Measurements from ENCODE around the gene TAS2R8. TPM values are rescaled to one million over a fixed set of nuclear protein-coding genes. Genes with fewer than 3 reads are reported as not detected.

Gene TAS2R8
- not detected for polyA plus RNA-seq (2013, experiment 1 of 2)
- polyA plus RNA-seq (2013, experiment 2 of 2) = not detected

- H3K4me3 ChIP-seq (ENCODE audit: low read length in 2 of 2) = no peak within 1 kb of the TSS
- H3K4ac ChIP-seq (ENCODE audit: low read length) = no peak within 1 kb of the TSS
- no peak within 1 kb of the TSS for H2AFZ ChIP-seq (ENCODE audit: low read length)
- no peak within 1 kb of the TSS for H2AK5ac ChIP-seq (ENCODE audit: low read depth, low read length)
- H3K18ac ChIP-seq (ENCODE audit: low read length) = no peak within 1 kb of the TSS
- no peak within 1 kb of the TSS for H3K27ac ChIP-seq (replicated peaks; ENCODE audit: low read length)
- no peak within 1 kb of the TSS for H3K23ac ChIP-seq (ENCODE audit: low read depth, low read length, poor library complexity)
- no peak within 1 kb of the TSS for H2BK5ac ChIP-seq (ENCODE audit: low read length)
- H4K91ac ChIP-seq (ENCODE audit: low read depth, low read length, poor library complexity) = no peak within 1 kb of the TSS
- no peaks in the 10 kb centered on the region for H3K9me3 ChIP-seq (replicated peaks in 1 of 2; ENCODE audit: control insufficient read depth in 2 of 2, insufficient read depth in 1 of 2, low read depth in 1 of 2, low read length in 2 of 2)
- H3K14ac ChIP-seq (ENCODE audit: low read length) = no peak within 1 kb of the TSS
- H2BK12ac ChIP-seq (ENCODE audit: low read length) = no peak within 1 kb of the TSS
- no peak within 1 kb of the TSS for H2BK15ac ChIP-seq (ENCODE audit: low read length)
- H4K8ac ChIP-seq (ENCODE audit: low read depth, low read length) = no peak within 1 kb of the TSS
- peaks cover 4 to 6% of the 10 kb centered on the region in 2 donors for H3K4me1 ChIP-seq (ENCODE audit: control insufficient read depth in 2 of 2, insufficient read depth in 1 of 2, low read depth in 1 of 2, low read length in 2 of 2)
- no peaks in the 10 kb centered on the region for H3K27me3 ChIP-seq (ENCODE audit: control insufficient read depth in 3 of 3, insufficient read depth in 3 of 3, low read depth in 1 of 3, low read length in 3 of 3)
- no peak for DNase-seq (ENCODE audit: low spot score)
- H2BK120ac ChIP-seq (ENCODE audit: low read depth, low read length) = no peak within 1 kb of the TSS
- no peak within 1 kb of the TSS for H3K4me2 ChIP-seq (ENCODE audit: insufficient read depth, low read length, poor library complexity, severe bottlenecking)
- H3K79me1 ChIP-seq (ENCODE audit: low read depth, low read length) = no peaks in the 10 kb centered on the region
- H3K36me3 ChIP-seq (replicated peaks in 1 of 2; ENCODE audit: control insufficient read depth in 2 of 2, insufficient read depth in 2 of 2, low read length in 2 of 2) = no peaks in the 10 kb centered on the region
- H3K9ac ChIP-seq (ENCODE audit: low read depth, low read length, poor library complexity) = no peak within 1 kb of the TSS
- WGBS, 2 donors (ENCODE audit: extremely low coverage in 2 of 2, insufficient read length in 2 of 2, insufficient replicate concordance in 1 of 2) = no CpG with 5 or more reads among the region's 1 CpG
These were observed at the start of gene TAS2R8 for GRCh38 chr12:10807186-10807585. TAS2R8 (minus strand) TSS chr12:10807286; CDS start chr12:10806980, 306 bp downstream.

GRCh38 chr12:10855807-10856206 is 48.7 kb upstream of the TAS2R8 start:
- no peak overlapping the region for H3K18ac ChIP-seq (ENCODE audit: low read length)
- H3K4me2 ChIP-seq (ENCODE audit: insufficient read depth, low read length, poor library complexity, severe bottlenecking) = no peak overlapping the region
- no peak overlapping the region for H3K4ac ChIP-seq (ENCODE audit: low read length)
- H2BK15ac ChIP-seq (ENCODE audit: low read length) = no peak overlapping the region
- H3K14ac ChIP-seq (ENCODE audit: low read length) = no peak overlapping the region
- H3K79me1 ChIP-seq (ENCODE audit: low read depth, low read length) = no peaks in the 10 kb centered on the region
- no peaks in the 10 kb centered on the region for H3K27me3 ChIP-seq (ENCODE audit: control insufficient read depth in 3 of 3, insufficient read depth in 3 of 3, low read depth in 1 of 3, low read length in 3 of 3)
- H3K4me3 ChIP-seq (ENCODE audit: low read length in 2 of 2) = peak overlapping the region in 1 of 2 donors; percentile 25
- no peak overlapping the region for H4K91ac ChIP-seq (ENCODE audit: low read depth, low read length, poor library complexity)
- no peak overlapping the region for H2BK5ac ChIP-seq (ENCODE audit: low read length)
- no CpG with 5 or more reads among the region's 2 CpGs for WGBS, 2 donors (ENCODE audit: extremely low coverage in 2 of 2, insufficient read length in 2 of 2, insufficient replicate concordance in 1 of 2)
- no peak overlapping the region for H3K9ac ChIP-seq (ENCODE audit: low read depth, low read length, poor library complexity)
- H2AFZ ChIP-seq (ENCODE audit: low read length) = no peak overlapping the region
- H3K4me1 ChIP-seq (ENCODE audit: control insufficient read depth in 2 of 2, insufficient read depth in 1 of 2, low read depth in 1 of 2, low read length in 2 of 2) = no peaks in the 10 kb centered on the region
- H4K8ac ChIP-seq (ENCODE audit: low read depth, low read length) = no peak overlapping the region
- no peak overlapping the region for H2AK5ac ChIP-seq (ENCODE audit: low read depth, low read length)
- no peak overlapping the region for H3K27ac ChIP-seq (replicated peaks; ENCODE audit: low read length)
- peaks cover 11 to 37% of the 10 kb centered on the region in 2 donors for H3K9me3 ChIP-seq (replicated peaks in 1 of 2; ENCODE audit: control insufficient read depth in 2 of 2, insufficient read depth in 1 of 2, low read depth in 1 of 2, low read length in 2 of 2)
- no peak for DNase-seq (ENCODE audit: low spot score)
- H3K23ac ChIP-seq (ENCODE audit: low read depth, low read length, poor library complexity) = no peak overlapping the region
- no peak overlapping the region for H2BK120ac ChIP-seq (ENCODE audit: low read depth, low read length)
- no peak overlapping the region for H2BK12ac ChIP-seq (ENCODE audit: low read length)
- peaks cover 2 to 21% of the 10 kb centered on the region in 2 donors for H3K36me3 ChIP-seq (replicated peaks in 1 of 2; ENCODE audit: control insufficient read depth in 2 of 2, insufficient read depth in 2 of 2, low read length in 2 of 2)

- peaks cover 11 to 32% of the 10 kb centered on the region in 2 donors for H3K9me3 ChIP-seq (replicated peaks in 1 of 2; ENCODE audit: control insufficient read depth in 2 of 2, insufficient read depth in 1 of 2, low read depth in 1 of 2, low read length in 2 of 2)
- no peaks in the 10 kb centered on the region for H3K27me3 ChIP-seq (ENCODE audit: control insufficient read depth in 3 of 3, insufficient read depth in 3 of 3, low read depth in 1 of 3, low read length in 3 of 3)
- H4K91ac ChIP-seq (ENCODE audit: low read depth, low read length, poor library complexity) = no peak overlapping the region
- H3K4me2 ChIP-seq (ENCODE audit: insufficient read depth, low read length, poor library complexity, severe bottlenecking) = no peak overlapping the region
- H2BK5ac ChIP-seq (ENCODE audit: low read length) = no peak overlapping the region
- H3K27ac ChIP-seq (replicated peaks; ENCODE audit: low read length) = no peak overlapping the region
- no peak overlapping the region for H2AK5ac ChIP-seq (ENCODE audit: low read depth, low read length)
- no peak overlapping the region for H2BK120ac ChIP-seq (ENCODE audit: low read depth, low read length)
- H3K9ac ChIP-seq (ENCODE audit: low read depth, low read length, poor library complexity) = peak overlapping the region; percentile 75
- H3K23ac ChIP-seq (ENCODE audit: low read depth, low read length, poor library complexity) = no peak overlapping the region
- H3K14ac ChIP-seq (ENCODE audit: low read length) = peak overlapping the region; percentile 9
- H3K36me3 ChIP-seq (replicated peaks in 1 of 2; ENCODE audit: control insufficient read depth in 2 of 2, insufficient read depth in 2 of 2, low read length in 2 of 2) = peaks cover 2 to 19% of the 10 kb centered on the region in 2 donors
- no peak overlapping the region for H3K4ac ChIP-seq (ENCODE audit: low read length)
- no peak overlapping the region for H2AFZ ChIP-seq (ENCODE audit: low read length)
- DNase-seq (ENCODE audit: low spot score) = no peak
- no peaks in the 10 kb centered on the region for H3K4me1 ChIP-seq (ENCODE audit: control insufficient read depth in 2 of 2, insufficient read depth in 1 of 2, low read depth in 1 of 2, low read length in 2 of 2)
- peak overlapping the region; percentile 9 for H3K18ac ChIP-seq (ENCODE audit: low read length)
- H3K79me1 ChIP-seq (ENCODE audit: low read depth, low read length) = no peaks in the 10 kb centered on the region
- no peak overlapping the region for H2BK12ac ChIP-seq (ENCODE audit: low read length)
- no peak overlapping the region for H4K8ac ChIP-seq (ENCODE audit: low read depth, low read length)
- no peak overlapping the region for H2BK15ac ChIP-seq (ENCODE audit: low read length)
- H3K4me3 ChIP-seq (ENCODE audit: low read length in 2 of 2) = peak overlapping the region in 1 of 2 donors; percentile 30
- WGBS, 2 donors (ENCODE audit: extremely low coverage in 2 of 2, insufficient read length in 2 of 2, insufficient replicate concordance in 1 of 2) = no CpG with 5 or more reads among the region's 2 CpGs
These were observed 46.7 kb upstream of the TAS2R8 start for GRCh38 chr12:10853776-10854175.

DNA sequence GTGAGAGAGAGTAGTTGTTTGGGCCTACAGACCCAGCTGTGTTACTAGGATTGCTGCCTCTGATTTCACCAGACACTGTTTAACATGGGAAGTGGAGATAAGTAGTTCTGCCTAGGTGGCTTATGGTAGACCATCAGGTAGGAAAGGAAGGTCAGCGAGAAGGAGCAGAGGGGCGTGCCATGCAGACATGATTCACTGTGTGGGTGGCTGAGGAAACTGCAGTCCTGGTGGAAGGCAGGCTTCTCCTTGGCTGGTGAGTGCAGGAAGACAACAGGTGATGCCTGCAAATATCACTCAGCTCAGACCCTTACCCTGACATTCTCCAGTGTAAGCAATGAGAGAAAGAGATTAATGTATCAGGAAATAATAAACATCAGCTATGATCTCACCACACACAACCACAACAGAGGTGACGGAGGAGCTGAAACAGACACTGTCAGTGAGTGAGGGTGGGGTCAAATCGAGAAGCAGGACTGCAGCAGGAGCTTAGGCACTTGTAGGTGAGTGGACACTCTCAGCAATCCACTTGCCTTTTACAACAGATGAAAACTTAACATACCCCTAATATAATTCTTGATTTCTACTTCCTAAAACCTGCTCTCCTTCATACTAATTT is 44.3 kb upstream of the TAS2R8 start:
- H3K27me3 ChIP-seq (ENCODE audit: control insufficient read depth in 3 of 3, insufficient read depth in 3 of 3, low read depth in 1 of 3, low read length in 3 of 3) = no peaks in the 10 kb centered on the region
- H2BK12ac ChIP-seq (ENCODE audit: low read length) = no peak overlapping the region
- H3K9ac ChIP-seq (ENCODE audit: low read depth, low read length, poor library complexity) = no peak overlapping the region
- H3K4me3 ChIP-seq (ENCODE audit: low read length in 2 of 2) = no peak overlapping the region
- no peak overlapping the region for H2AK5ac ChIP-seq (ENCODE audit: low read depth, low read length)
- H3K9me3 ChIP-seq (replicated peaks in 1 of 2; ENCODE audit: control insufficient read depth in 2 of 2, insufficient read depth in 1 of 2, low read depth in 1 of 2, low read length in 2 of 2) = peaks cover 7 to 10% of the 10 kb centered on the region in 2 donors
- H3K18ac ChIP-seq (ENCODE audit: low read length) = no peak overlapping the region
- H2BK15ac ChIP-seq (ENCODE audit: low read length) = no peak overlapping the region
- no peak overlapping the region for H3K4me2 ChIP-seq (ENCODE audit: insufficient read depth, low read length, poor library complexity, severe bottlenecking)
- no peak overlapping the region for H2BK5ac ChIP-seq (ENCODE audit: low read length)
- no peak overlapping the region for H3K14ac ChIP-seq (ENCODE audit: low read length)
- H2BK120ac ChIP-seq (ENCODE audit: low read depth, low read length) = no peak overlapping the region
- H2AFZ ChIP-seq (ENCODE audit: low read length) = no peak overlapping the region
- H3K4ac ChIP-seq (ENCODE audit: low read length) = no peak overlapping the region
- no peak for DNase-seq (ENCODE audit: low spot score)
- peaks cover 0 to 1% of the 10 kb centered on the region in 2 donors for H3K4me1 ChIP-seq (ENCODE audit: control insufficient read depth in 2 of 2, insufficient read depth in 1 of 2, low read depth in 1 of 2, low read length in 2 of 2)
- WGBS, 2 donors (ENCODE audit: extremely low coverage in 2 of 2, insufficient read length in 2 of 2, insufficient replicate concordance in 1 of 2) = no CpG with 5 or more reads among the region's 4 CpGs
- no peak overlapping the region for H3K23ac ChIP-seq (ENCODE audit: low read depth, low read length, poor library complexity)
- H4K91ac ChIP-seq (ENCODE audit: low read depth, low read length, poor library complexity) = no peak overlapping the region
- H3K27ac ChIP-seq (replicated peaks; ENCODE audit: low read length) = no peak overlapping the region
- H3K79me1 ChIP-seq (ENCODE audit: low read depth, low read length) = no peaks in the 10 kb centered on the region
- no peak overlapping the region for H4K8ac ChIP-seq (ENCODE audit: low read depth, low read length)
- peaks cover 0 to 24% of the 10 kb centered on the region in 2 donors for H3K36me3 ChIP-seq (replicated peaks in 1 of 2; ENCODE audit: control insufficient read depth in 2 of 2, insufficient read depth in 2 of 2, low read length in 2 of 2)

All from neuronal stem cell (in vitro differentiated cells).